SK-N-SH (cell line): ENCODE measurements around the gene PRND. TPM values are rescaled to one million over a fixed set of nuclear protein-coding genes. Genes with fewer than 3 reads are reported as not detected.
"Not testable (repeated sequence)": the region's sequence is repeated elsewhere in the genome, so short reads cannot be mapped to it uniquely, and the experiment has no call there.

Source experiments
- CTCF ChIA-PET: fragments of 300-600, 350-600 bp; formaldehyde crosslinking; extraction: SDS; loops from one replicate; lab custom pipeline; 2021; lab: Yijun Ruan, JAX
- POLR2A ChIA-PET: fragments of 350-600 bp; sonication (Branson Sonifier 250); formaldehyde crosslinking; extraction: SDS; loops from one replicate; lab custom pipeline; 2020; ENCODE audit warnings: antibody characterized with exemption, inconsistent platforms; lab: Yijun Ruan, JAX
- DNase-seq: peaks from one replicate; pipeline ENCODE4 v3.0.0; 2012
- H2AFZ ChIP-seq: fragments of 200-600 bp; sonication (generic); 2 replicates; pipeline ENCODE4 v1.8.1; 2016; ENCODE audit warnings: antibody characterized with exemption, mild to moderate bottlenecking, low read depth
- H3F3A ChIP-seq: fragments of 200-600 bp; sonication (generic); replicated peaks from 2 replicates; pipeline ENCODE3; 2016; ENCODE audit warnings: antibody characterized with exemption, mild to moderate bottlenecking; ENCODE audit not compliant: insufficient read depth
- H3K27ac ChIP-seq, 2 experiments: fragments of 200-500 bp in 1 of 2; fragments of 200-600 bp in 1 of 2; sonication (Bioruptor generic) in 1 of 2; sonication (generic), shearing (Covaris generic) in 1 of 2; 2 replicates each; pipeline versions ENCODE4 v1.5.1 to v1.6.1; 2014 to 2016; ENCODE audit warnings: low read depth in 2 of 2, inconsistent platforms in 1 of 2, low read length in 1 of 2, mild to moderate bottlenecking in 1 of 2, mixed read lengths in 1 of 2
- H3K27me3 ChIP-seq: fragments of 200-600 bp; sonication (generic), shearing (Covaris generic); 2 replicates; pipeline ENCODE4 v1.6.1; 2016; ENCODE audit warnings: mixed run types; ENCODE audit not compliant: insufficient read depth
- H3K36me3 ChIP-seq, 2 experiments: fragments of 200-500 bp in 1 of 2; fragments of 200-600 bp in 1 of 2; sonication (Bioruptor generic) in 1 of 2; sonication (generic) in 1 of 2; replicated peaks in 1 of 2; 2 replicates each; pipeline versions ENCODE3 to v1.5.1; 2014 to 2016; ENCODE audit warnings: low read length in 1 of 2, mild to moderate bottlenecking in 1 of 2; ENCODE audit not compliant: insufficient read depth in 2 of 2, control insufficient read depth in 1 of 2
- H3K4me1 ChIP-seq, 2 experiments: fragments of 200-500 bp in 1 of 2; fragments of 200-600 bp in 1 of 2; sonication (Bioruptor generic) in 1 of 2; sonication (generic), shearing (Covaris generic) in 1 of 2; 2 replicates each; pipeline versions ENCODE4 v1.5.1 to v1.6.1; 2014 to 2016; ENCODE audit warnings: low read depth in 1 of 2, low read length in 1 of 2, mixed run types in 1 of 2; ENCODE audit not compliant: insufficient read depth in 2 of 2, control insufficient read depth in 1 of 2
- H3K4me2 ChIP-seq: fragments of 200-600 bp; sonication (generic), shearing (Covaris generic); 2 replicates; pipeline ENCODE4 v1.6.1; 2017; ENCODE audit warnings: mixed run types
- H3K4me3 ChIP-seq, 2 experiments: fragments of 200-500 bp in 1 of 2; fragments of 200-600 bp in 1 of 2; sonication (Bioruptor generic) in 1 of 2; sonication (generic), shearing (Covaris generic) in 1 of 2; 2 replicates each; pipeline versions ENCODE4 v1.5.1 to v1.8.1; 2014 to 2016; ENCODE audit warnings: low read depth in 2 of 2, inconsistent platforms in 1 of 2, low read length in 1 of 2, mild to moderate bottlenecking in 1 of 2, mixed read lengths in 1 of 2, moderate library complexity in 1 of 2
- H3K79me2 ChIP-seq: fragments of 200-600 bp; sonication (generic); 2 replicates; pipeline ENCODE4 v1.8.1; 2017; ENCODE audit warnings: mild to moderate bottlenecking; ENCODE audit not compliant: insufficient read depth
- H3K9ac ChIP-seq: fragments of 200-600 bp; sonication (generic); 2 replicates; pipeline ENCODE4 v1.6.1; 2017; ENCODE audit warnings: mixed run types
- H3K9me2 ChIP-seq: fragments of 200-600 bp; sonication (generic); 2 replicates; pipeline ENCODE4 v1.6.1; 2017; ENCODE audit warnings: mixed run types
- H3K9me3 ChIP-seq: fragments of 200-600 bp; sonication (generic); 2 replicates; pipeline ENCODE4 v1.6.1; 2017; ENCODE audit warnings: mixed run types, mild to moderate bottlenecking, moderate library complexity
- H4K20me1 ChIP-seq: fragments of 200-600 bp; sonication (generic); 2 replicates; pipeline ENCODE4 v1.6.1; 2017; ENCODE audit warnings: mild to moderate bottlenecking, mixed run types; ENCODE audit not compliant: insufficient read depth
- CHD2 ChIP-seq: fragments of 150-350 bp; IDR thresholded peaks from 2 replicates; pipeline ENCODE4 v1.6.1; 2018; ENCODE audit warnings: low read length; ENCODE audit not compliant: partially characterized antibody
- EP300 ChIP-seq, 2 experiments: IDR thresholded peaks; 2 replicates each; pipeline versions ENCODE4 v1.4.0 to v1.6.1; 2012; ENCODE audit warnings: borderline replicate concordance in 1 of 2, low read depth in 1 of 2, low read length in 1 of 2
- FOSL2 ChIP-seq: IDR thresholded peaks from 2 replicates; pipeline ENCODE4 v1.4.0; 2012; ENCODE audit warnings: low read depth, mild to moderate bottlenecking, moderate library complexity, borderline replicate concordance
- GATA2 ChIP-seq: sonication (generic); formaldehyde crosslinking; IDR thresholded peaks from 2 replicates; pipeline ENCODE4 v1.5.0; 2020; ENCODE audit warnings: mild to moderate bottlenecking, missing genetic modification reagents
- MAX ChIP-seq: IDR thresholded peaks from 2 replicates; pipeline ENCODE4 v1.4.0; 2012; ENCODE audit warnings: low read depth
- RCOR1 ChIP-seq: fragments of 150-350 bp; IDR thresholded peaks from 2 replicates; pipeline ENCODE4 v1.6.1; 2017; ENCODE audit warnings: antibody characterized with exemption, low read length
- RFX5 ChIP-seq: IDR thresholded peaks from 2 replicates; pipeline ENCODE4 v1.6.1; 2012; ENCODE audit warnings: mild to moderate bottlenecking, improper control_type of control experiment, low read length
- RXRA ChIP-seq: IDR thresholded peaks from 2 replicates; pipeline ENCODE4 v1.4.0; 2012; ENCODE audit warnings: low read depth, mild to moderate bottlenecking, borderline replicate concordance
- SIN3A ChIP-seq: IDR thresholded peaks from 2 replicates; pipeline ENCODE4 v1.6.1; 2012; ENCODE audit warnings: low read depth, mild to moderate bottlenecking, low read length, moderate library complexity, borderline replicate concordance
- USF2 ChIP-seq: fragments of 150-350 bp; IDR thresholded peaks from 2 replicates; pipeline ENCODE4 v1.6.1; 2017; ENCODE audit warnings: antibody characterized with exemption, low read length, low read depth, borderline replicate concordance
- WGBS: methylation state at CpG from one replicate; pipeline ENCODE4 v1.1.6; 2017; ENCODE audit warnings: low lambda C conversion rate; 5-methylcytosine and 5-hydroxymethylcytosine counted together
- polyA plus RNA-seq, 3 experiments: library from polyadenylated mRNA; depleted of rRNA; stranded (reverse); fragments of >200 nt; gene quantifications; 2 replicates each; pipeline ENCODE4 v1.2.3, GENCODE V29; 2012

The PRND gene
- polyA plus RNA-seq, 1 of the 3 experiments (the other 2 are of a cell fraction): not detected

GRCh38 chr20:4722993-4723392 is 1.3 kb downstream of the PRND start:
- no peaks in the 10 kb centered on the region for H4K20me1 ChIP-seq
- no peak overlapping the region for H3K4me3 ChIP-seq
- TF ChIP-seq FOSL2: no peak
- no peak overlapping the region for H2AFZ ChIP-seq
- WGBS: 40% methylated on average over 4 of the region's 4 CpGs
- no peaks in the 10 kb centered on the region for H3K27me3 ChIP-seq
- H3K9me2 ChIP-seq: no peaks in the 10 kb centered on the region
- CTCF ChIA-PET: interaction anchor here (0.6 to 3.0 kb wide), 8 partner anchors 10 to 378 kb away, joined by 3 to 14 read pairs (median 3); no protein-coding TSS in a partner anchor
- no peaks in the 10 kb centered on the region for H3K79me2 ChIP-seq
- H3F3A ChIP-seq: no peaks in the 10 kb centered on the region
- no peaks in the 10 kb centered on the region for H3K36me3 ChIP-seq
- no peak overlapping the region for H3K4me2 ChIP-seq
- DNase-seq: no peak
- no peak overlapping the region for H3K9ac ChIP-seq
- peaks cover 0 to 3% of the 10 kb centered on the region in 2 experiments; a peak in 1 of 4 replicates for H3K4me1 ChIP-seq
- H3K9me3 ChIP-seq: no peaks in the 10 kb centered on the region
- no peak overlapping the region for H3K27ac ChIP-seq
- POLR2A ChIA-PET: no interaction called here

GRCh38 chr20:4723553-4723952 is 1.8 kb downstream of the PRND start:
- H4K20me1 ChIP-seq, H3K9me2 ChIP-seq, H3K9me3 ChIP-seq, H3K27me3 ChIP-seq, POLR2A ChIA-PET, H3K79me2 ChIP-seq, H3K36me3 ChIP-seq, H3K27ac ChIP-seq, H3K4me3 ChIP-seq, H2AFZ ChIP-seq, DNase-seq, H3K4me2 ChIP-seq, H3F3A ChIP-seq, H3K4me1 ChIP-seq, H3K9ac ChIP-seq: not testable (repeated sequence)
- CTCF ChIA-PET: interaction anchor here (0.6 to 3.0 kb wide), 6 partner anchors 9 to 378 kb away, joined by 3 to 14 read pairs (median 6); no protein-coding TSS in a partner anchor
- 37% methylated on average over 4 of the region's 4 CpGs for WGBS

- CTCF ChIA-PET: interaction anchor here (0.6 to 3.0 kb wide), 9 partner anchors 16 to 376 kb away, joined by 3 to 14 read pairs (median 5); no protein-coding TSS in a partner anchor
- Histone ChIP-seq H3K9me2 (no peaks in the 10 kb centered on the region), H3K36me3 (no peaks in the 10 kb centered on the region)
Measured at GRCh38 chr20:4724459-4725262, 3.0 kb downstream of the PRND start.

GRCh38 chr20:4725263-4725550 is 3.5 kb downstream of the PRND start:
- no peak overlapping the region for H3K9ac ChIP-seq
- no peak for DNase-seq
- no peaks in the 10 kb centered on the region for H3K79me2 ChIP-seq
- ChIA-PET POLR2A (interaction anchor here (0.6 kb wide), 1 partner anchor 14 kb away, joined by 4 read pairs; no protein-coding TSS in a partner anchor), CTCF (interaction anchor here (1.2 to 2.0 kb wide), 6 partner anchors 15 to 376 kb away, joined by 3 to 12 read pairs (median 6); no protein-coding TSS in a partner anchor)
- H3K36me3 ChIP-seq: no peaks in the 10 kb centered on the region
- H3K27me3 ChIP-seq: no peaks in the 10 kb centered on the region
- no peak overlapping the region for H3K4me3 ChIP-seq
- H3K9me2 ChIP-seq: no peaks in the 10 kb centered on the region
- no peak overlapping the region for H3K27ac ChIP-seq
- H3K4me1 ChIP-seq: peaks cover 0 to 3% of the 10 kb centered on the region in 2 experiments; a peak in 1 of 4 replicates
- no peak overlapping the region for H2AFZ ChIP-seq
- WGBS: 58% methylated on average over 3 of the region's 4 CpGs
- H3K9me3 ChIP-seq: no peaks in the 10 kb centered on the region
- H4K20me1 ChIP-seq: no peaks in the 10 kb centered on the region
- no peaks in the 10 kb centered on the region for H3F3A ChIP-seq
- H3K4me2 ChIP-seq: no peak overlapping the region
- TF ChIP-seq RXRA (no peak), MAX (no peak), FOSL2 (no peak), CHD2 (no peak), GATA2 (CRISPR knock-in tag) (no peak), USF2 (no peak), RCOR1 (no peak), RFX5 (no peak), SIN3A (no peak), EP300 (IDR thresholded peaks at IDR 0.05; ENCODE audit: borderline replicate concordance in 1 of 2, low read depth in 1 of 2, low read length in 1 of 2) (no peak)

More at GRCh38 chr20:4724459-4725262, 3.0 kb downstream of the PRND start:
- H3K79me2 ChIP-seq: no peaks in the 10 kb centered on the region
- H3K27ac ChIP-seq: no peak overlapping the region
- POLR2A ChIA-PET: no interaction called here
- no peaks in the 10 kb centered on the region for H3F3A ChIP-seq
- no peak for DNase-seq
- no peak overlapping the region for H3K4me3 ChIP-seq
- no peak overlapping the region for H2AFZ ChIP-seq
- H4K20me1 ChIP-seq: no peaks in the 10 kb centered on the region
- no peak overlapping the region for H3K4me2 ChIP-seq
- no peak for TF ChIP-seq MAX
- H3K9ac ChIP-seq: no peak overlapping the region
- peaks cover 0 to 3% of the 10 kb centered on the region in 2 experiments; a peak in 1 of 4 replicates for H3K4me1 ChIP-seq
- H3K9me3 ChIP-seq: no peaks in the 10 kb centered on the region
- WGBS: 85% methylated on average over 14 of the region's 34 CpGs
- H3K27me3 ChIP-seq: no peaks in the 10 kb centered on the region
